Brain pericyte (primary cell): Measurements from ENCODE around the gene CYP20A1.
"Not testable (repeated sequence)": the region's sequence is repeated elsewhere in the genome, so short reads cannot be mapped to it uniquely, and the experiment has no call there.

Source experiments
- DNase-seq: peaks from one replicate; pipeline ENCODE4 v3.0.0-alpha.2; 2012; ENCODE audit warnings: low read depth, low spot score

CYP20A1 gene, protein sequence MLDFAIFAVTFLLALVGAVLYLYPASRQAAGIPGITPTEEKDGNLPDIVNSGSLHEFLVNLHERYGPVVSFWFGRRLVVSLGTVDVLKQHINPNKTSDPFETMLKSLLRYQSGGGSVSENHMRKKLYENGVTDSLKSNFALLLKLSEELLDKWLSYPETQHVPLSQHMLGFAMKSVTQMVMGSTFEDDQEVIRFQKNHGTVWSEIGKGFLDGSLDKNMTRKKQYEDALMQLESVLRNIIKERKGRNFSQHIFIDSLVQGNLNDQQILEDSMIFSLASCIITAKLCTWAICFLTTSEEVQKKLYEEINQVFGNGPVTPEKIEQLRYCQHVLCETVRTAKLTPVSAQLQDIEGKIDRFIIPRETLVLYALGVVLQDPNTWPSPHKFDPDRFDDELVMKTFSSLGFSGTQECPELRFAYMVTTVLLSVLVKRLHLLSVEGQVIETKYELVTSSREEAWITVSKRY

DNA sequence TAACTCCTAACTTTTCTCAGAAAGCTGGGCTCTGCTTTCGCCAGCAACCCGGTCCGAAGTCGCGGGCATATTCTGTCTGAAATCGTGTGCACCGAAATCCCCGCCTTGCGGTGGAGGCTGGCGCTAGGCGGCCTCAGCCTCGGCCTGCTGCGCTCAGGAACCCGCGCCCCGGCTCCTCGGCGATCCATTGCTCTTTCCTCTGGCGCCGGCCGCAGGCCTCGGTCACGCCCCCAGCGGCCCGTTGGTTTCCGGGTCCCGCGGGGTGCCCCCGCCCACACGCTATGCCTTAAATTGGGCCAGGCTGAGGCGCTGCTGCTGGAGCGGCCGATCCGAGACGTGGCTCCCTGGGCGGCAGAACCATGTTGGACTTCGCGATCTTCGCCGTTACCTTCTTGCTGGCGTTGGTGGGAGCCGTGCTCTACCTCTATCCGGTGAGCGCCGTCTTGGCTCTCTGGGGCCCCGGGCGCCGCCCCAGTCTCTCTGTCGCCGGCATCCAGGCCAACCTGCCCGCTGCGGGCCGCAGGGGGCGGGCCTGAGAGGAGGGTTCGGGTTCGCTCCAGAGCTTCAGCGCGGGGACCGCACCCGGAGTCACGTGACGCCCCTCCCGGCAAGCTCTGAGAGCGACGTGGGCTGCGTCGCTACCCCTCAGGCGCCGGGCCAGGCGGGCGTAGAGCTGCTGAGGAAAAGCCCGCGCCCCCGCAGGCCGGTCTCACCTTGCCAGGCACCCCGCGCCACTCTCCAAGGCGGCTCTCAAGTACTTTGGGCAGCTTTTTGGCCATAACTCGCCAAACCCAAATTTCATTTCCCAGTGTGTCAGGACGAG is at the start of gene CYP20A1:
Gene CYP20A1, plus strand, starts transcription at position 315 of the 823 bp plus-strand sequence. Its CDS starts 45 bp downstream, at position 360.
- DNase-seq: peak; percentile 91

DNA sequence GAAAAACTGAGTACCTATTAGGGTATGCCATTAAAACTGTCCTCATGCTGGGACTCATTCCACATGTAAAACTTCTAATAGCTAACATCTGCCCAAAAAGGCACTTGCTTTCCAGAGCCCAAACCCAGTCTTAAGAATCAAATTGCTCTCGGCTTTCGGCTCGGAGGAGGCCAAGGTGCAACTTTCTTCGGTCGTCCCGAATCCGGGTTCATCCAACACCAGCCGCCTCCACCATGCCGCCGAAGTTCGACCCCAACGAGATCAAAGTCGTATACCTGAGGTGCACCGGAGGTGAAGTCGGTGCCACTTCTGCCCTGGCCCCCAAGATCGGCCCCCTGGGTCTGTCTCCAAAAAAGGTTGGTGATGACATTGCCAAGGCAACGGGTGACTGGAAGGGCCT is 48.3 kb upstream of the CYP20A1 start:
- not testable (repeated sequence) for DNase-seq

DNA sequence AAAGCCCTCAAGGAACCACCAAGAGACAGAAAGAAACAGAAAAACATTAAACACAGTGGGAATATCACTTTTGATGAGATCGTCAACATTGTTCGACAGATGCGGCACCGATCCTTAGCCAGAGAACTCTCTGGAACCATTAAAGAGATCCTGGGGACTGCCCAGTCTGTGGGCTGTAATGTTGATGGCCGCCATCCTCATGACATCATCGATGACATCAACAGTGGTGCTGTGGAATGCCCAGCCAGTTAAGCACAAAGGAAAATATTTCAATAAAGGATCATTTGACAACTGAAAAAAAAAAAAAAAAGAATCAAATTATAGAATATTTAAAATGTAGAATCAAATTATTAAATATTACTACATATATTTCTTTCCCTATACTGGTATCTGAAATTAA is 47.8 kb upstream of the CYP20A1 start:
- not testable (repeated sequence) for DNase-seq

GRCh38 chr2:203191961-203192360 is 46.9 kb upstream of the CYP20A1 start:
- DNase-seq: no peak

DNA sequence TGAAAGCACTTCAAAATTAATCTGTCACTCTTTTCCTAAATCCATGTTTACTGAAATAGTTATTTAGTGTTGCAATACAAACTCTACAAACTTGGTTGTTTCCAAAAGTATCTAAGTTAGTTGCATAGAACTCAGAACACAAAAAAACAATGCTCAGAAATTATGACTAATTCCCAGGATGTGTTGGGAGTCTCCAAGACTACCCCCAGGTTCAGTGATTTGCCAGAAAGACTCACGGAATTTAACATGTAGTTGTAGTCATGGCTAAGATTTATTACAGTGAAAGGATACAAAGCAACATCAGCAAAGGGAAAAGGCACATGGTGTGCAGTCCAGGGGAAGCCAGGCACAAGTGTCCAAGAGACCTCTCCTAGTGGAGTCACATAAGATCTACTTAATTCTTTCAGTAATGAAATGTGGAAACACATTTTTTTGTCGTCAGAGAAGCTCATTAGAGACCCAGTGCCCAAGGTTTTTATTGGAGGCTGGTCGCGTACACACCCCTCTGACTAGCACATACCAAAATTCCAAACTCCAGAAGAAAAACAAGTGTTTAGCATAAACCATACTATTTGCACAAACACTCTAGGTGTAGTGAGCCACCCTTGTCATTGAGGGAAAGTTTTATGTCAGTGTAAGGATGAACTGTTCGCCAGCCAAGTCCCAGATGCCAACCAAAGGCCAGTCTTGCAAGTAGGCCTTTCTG is 43.3 kb upstream of the CYP20A1 start:
- DNase-seq: no peak

DNA sequence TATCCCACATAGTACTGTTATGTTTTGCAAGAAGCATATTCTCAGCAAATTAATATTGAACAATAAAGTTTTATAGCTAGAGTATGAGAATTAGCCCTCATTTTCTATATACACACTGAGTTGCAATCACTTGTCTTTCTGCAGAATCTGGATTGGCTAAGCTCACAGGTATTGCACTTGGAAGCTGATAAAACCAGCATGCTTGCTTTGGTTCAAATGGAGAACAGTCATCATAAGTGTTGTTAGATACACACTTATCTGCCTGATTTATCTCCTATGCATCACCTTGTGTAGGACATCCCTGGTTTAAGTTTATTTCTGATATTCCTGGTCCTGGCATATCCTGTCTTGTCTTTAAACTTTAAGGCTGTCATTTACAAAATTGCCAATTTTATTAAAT is 38.0 kb upstream of the CYP20A1 start:
- DNase-seq: no peak

GRCh38 chr2:203201426-203201825 is 37.4 kb upstream of the CYP20A1 start:
- no peak for DNase-seq

DNA sequence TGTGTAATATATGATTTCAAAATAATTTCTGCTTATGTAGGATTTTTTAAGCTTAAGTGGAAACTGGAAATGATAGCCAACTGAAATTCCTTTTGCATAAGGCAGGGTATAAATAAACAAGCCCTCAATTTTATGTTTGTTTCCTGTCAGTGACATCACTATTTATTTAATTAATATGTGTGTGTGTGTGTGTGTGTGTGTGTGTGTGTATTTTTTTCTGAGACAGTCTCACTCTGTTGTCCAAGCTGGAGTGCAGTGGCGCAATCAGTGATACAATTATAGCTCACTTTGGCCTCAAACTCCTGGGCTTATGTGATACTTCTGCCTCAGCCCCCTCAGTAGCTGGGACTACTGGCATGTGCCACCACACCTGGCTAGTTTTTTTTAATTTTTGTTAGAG is 29.3 kb upstream of the CYP20A1 start:
- DNase-seq: no peak

DNA sequence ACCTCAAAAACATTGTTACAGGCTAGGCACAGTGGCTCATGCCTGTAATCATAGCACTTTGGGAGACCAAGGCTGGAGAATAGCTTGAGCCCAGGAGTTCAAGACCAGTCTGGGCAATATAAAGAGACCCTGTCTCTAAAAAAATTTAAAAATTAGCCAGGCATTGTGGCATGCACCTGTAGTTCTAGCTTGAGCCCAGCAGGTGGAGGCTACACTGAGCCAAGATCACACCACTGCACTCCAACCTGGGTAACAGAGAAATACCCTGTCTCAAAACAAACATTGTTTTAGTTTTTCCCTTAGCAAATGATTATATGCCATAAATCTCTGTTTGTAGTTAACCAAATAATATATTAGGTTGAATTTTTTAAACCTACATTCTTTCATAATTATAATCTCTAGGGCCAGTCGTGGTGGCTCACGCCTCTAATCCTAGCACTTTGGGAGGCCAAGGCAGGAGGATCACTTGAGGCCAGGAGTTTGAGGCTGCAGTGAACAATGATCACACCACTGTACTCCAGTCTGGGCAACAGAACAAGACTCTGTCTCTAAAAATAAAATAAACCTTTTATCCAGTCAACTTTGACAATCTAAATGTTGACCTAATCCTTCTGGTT is 13.3 kb upstream of the CYP20A1 start:
- DNase-seq: no peak

- DNase-seq: not testable (repeated sequence)
Measured at GRCh38 chr2:203229674-203230073, 9.1 kb upstream of the CYP20A1 start.

DNA sequence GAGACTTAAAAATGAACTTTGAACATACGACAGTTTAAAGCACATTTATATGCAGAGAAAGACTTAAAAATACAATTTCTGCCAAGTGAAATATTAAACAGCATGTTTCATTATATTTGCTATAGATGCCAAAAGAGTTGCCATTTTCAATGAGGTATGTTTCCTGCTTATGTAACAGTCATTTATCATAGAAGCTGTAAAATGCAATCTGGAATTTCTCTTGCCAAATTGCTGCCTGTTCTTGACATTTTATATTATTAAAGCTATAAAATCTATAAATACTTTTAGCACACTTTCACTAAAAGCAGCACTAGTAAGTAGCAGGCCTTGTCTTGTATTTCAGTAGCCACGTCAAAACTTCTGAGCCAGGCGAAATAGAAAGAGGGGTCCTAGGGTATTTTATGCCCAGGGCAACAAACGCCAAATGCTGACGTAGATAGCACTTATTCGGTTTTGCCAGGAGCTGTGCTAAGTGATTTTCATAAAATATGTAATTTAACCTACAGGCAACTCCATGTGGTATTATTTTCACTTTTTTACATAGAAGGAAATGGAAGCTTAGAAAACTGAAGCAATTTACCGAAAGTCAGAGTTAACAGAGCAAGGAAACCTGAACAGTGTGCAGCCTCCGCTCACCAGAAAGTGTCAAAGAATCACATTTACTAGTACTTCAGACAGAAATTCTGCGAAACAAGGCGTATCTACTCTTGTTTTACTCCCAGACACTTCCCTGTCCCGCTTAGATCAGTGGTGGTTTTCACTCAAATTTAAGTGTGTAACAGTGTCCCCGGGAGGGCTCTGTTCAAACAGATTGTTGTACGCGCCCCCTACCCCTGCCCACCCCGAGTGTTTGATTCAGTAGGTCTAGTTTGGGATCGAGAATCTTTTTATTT is 1.2 kb upstream of the CYP20A1 start:
- DNase-seq: no peak

- DNase-seq: no peak
Measured at GRCh38 chr2:203238292-203238703, 520 bp upstream of the CYP20A1 start.

GRCh38 chr2:203240491-203240890 is 1.7 kb downstream of the CYP20A1 start:
- DNase-seq: no peak

DNA sequence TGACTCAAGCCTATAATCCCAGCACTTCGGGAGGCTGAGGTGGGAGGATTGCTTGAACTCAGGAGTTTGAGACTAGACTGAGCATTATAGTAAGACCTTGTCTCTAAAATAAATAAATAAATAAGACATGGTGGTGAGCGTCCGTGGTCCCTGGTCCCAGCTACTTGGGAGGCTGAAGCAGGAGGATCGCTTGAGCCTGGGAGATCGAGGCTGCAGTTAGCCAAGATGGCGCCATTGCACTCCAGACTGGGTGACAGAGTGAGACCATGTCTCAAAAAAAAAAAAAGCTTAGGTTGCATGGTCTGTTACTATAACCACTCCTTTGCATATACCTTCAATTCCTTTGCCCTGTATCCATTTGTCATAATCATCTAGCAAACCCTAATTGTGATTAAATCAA is 3.7 kb downstream of the CYP20A1 start:
- no peak for DNase-seq

GRCh38 chr2:203246646-203247045 is 7.8 kb downstream of the CYP20A1 start:
- no peak for DNase-seq

DNA sequence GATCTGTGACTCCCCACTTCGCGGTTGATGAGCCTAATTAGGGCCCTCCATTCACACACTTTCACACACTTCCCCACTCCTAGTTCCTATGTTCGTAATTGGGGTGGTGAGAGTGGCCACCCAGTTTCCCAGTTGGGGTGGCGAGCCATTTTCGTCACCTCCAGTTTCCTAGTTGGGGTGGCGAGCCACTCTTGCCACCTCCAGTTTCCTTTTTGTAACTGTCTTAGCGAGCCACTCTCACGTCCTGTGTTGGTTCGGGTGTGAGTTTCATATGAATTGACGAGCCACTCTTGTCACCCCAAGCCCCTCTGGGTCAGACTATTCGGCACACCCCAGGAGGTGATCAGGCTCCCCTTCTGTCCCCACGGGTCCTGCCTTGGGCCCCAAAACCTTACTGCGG is 14.0 kb downstream of the CYP20A1 start:
- DNase-seq: no peak

GRCh38 chr2:203253422-203254095 is 14.7 kb downstream of the CYP20A1 start:
- DNase-seq: not testable (repeated sequence)

DNA sequence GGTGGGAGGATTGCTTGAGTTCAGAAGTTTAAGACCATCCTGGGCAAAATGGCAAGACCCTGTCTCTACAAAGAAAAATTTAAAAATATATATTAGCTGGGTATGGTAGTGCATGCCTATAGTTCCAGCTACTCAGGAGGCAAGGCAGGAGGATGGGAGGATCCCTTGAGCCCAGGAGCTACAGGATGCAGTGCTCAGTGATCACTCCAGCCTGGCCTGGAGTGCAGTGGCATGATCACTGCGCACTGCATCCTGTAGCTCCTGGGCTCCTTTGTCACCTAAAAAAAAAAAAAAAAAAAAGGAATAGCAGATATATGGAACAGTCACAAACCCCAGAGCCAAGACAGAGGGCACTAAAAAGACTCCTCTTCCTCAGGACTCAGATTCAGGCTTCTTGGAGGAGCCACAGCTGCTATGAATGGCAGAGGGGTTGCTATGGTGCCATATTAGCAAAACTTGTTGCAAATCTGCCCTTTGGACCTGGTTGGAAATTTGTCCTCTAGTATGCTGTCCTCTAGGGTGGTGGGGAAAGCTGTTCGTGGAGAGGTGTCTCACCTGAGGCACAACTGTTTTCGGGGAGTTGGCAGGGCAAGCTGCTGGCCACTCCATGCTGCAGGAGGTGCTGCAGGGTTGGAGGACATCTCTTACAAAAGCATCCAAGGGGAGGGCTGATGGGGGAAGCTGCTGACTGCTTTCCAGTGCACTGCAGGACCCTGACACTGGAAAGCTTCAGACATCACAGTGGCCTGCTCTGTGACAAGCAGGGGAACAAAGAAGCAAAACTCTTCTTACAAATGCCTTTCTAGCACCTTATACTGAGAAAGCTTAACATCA is 22.7 kb downstream of the CYP20A1 start:
- DNase-seq: no peak

DNA sequence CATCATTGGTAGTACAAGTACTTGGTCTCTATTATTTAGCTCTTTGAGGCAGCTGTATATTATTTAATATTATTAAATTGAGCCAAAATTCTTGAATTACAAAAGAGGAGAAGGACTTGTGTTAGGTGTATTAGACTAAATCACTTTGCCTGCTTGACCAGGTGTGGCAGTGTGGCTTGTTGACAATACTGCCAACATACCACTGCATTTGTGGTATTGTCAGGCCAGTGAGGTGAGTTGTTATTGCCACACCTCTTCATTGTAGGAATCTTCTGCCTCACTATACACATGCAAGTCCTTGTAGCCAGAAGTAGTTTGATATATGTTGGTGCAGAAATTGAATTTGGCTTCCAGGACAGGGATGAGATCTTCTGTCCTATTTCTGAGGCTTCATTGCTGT is 40.5 kb downstream of the CYP20A1 start:
- DNase-seq: no peak
